Subcutaneous adipose tissue (tissue), 4 donors: ENCODE data around the gene SEC24B. TPM values are rescaled to one million over a fixed set of nuclear protein-coding genes. Genes with fewer than 3 reads are reported as not detected.

Experiments used
- total RNA-seq, 4 donors: library from RNA; depleted of rRNA; stranded (reverse); fragments of >200 nt; gene quantifications; one replicate each; pipeline ENCODE4 v1.1.0, GENCODE V29; 2016
- TF ChIP-seq, protein P1 (sequence below): fragments of 450-650 bp; IDR thresholded peaks from one replicate; pipeline ENCODE4 v1.5.1; 2016; ENCODE audit warnings: low read depth, mild to moderate bottlenecking, control low read depth, antibody characterized with exemption, moderate library complexity

Gene SEC24B
- total RNA-seq, 4 donors from 2014 or later = 36.9 to 50.9 (median 44.0) TPM

DNA sequence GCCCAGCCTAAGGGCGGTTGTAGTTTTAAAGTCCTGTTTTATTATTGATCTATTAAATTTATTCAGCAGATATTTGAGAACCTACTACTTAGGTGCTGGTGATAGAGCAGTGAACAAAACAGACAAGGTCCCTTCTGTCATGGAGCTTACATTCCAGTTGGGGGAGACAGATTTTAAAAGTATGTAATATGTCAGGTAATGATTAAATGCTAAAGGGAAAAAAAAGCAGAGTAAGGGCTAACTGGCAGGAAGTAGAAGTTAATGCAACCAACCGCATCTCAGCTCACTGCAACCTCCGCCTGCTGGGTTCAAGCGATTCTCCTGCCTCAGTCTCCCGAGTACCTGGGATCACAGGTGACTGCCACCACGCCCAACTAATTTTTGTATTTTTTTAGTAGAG, 118.6 kb downstream of the SEC24B start:
- TF ChIP-seq, protein P1, sequence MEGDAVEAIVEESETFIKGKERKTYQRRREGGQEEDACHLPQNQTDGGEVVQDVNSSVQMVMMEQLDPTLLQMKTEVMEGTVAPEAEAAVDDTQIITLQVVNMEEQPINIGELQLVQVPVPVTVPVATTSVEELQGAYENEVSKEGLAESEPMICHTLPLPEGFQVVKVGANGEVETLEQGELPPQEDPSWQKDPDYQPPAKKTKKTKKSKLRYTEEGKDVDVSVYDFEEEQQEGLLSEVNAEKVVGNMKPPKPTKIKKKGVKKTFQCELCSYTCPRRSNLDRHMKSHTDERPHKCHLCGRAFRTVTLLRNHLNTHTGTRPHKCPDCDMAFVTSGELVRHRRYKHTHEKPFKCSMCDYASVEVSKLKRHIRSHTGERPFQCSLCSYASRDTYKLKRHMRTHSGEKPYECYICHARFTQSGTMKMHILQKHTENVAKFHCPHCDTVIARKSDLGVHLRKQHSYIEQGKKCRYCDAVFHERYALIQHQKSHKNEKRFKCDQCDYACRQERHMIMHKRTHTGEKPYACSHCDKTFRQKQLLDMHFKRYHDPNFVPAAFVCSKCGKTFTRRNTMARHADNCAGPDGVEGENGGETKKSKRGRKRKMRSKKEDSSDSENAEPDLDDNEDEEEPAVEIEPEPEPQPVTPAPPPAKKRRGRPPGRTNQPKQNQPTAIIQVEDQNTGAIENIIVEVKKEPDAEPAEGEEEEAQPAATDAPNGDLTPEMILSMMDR = no peak

- TF ChIP-seq, protein P1 = no peak
Observed at GRCh38 chr4:109553130-109553529, 119.5 kb downstream of the SEC24B start.

DNA sequence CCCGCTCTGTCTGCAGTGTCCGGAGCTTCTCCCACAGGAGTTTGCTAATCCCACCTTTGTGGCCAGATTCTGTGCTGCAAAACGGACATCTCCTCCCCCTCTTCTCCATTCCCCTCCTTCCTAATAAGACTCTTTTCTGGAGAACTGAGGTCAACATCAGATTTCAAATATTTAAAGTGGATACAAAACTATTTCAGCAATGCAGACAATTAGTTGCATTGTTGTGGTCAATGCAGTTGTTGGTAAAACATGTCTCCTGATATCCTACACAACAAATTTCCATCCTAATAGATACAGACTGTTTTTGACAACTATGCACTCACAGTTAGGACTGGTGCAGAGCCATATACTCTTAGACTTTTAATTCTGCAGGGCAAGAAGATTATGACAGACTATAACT, 121.4 kb downstream of the SEC24B start:
- TF ChIP-seq, protein P1 = no peak

GRCh38 chr4:109557433-109557832, 123.8 kb downstream of the SEC24B start:
- TF ChIP-seq, protein P1 = no peak

- TF ChIP-seq, protein P1 = no peak
Observed at GRCh38 chr4:109559625-109559982, 126.0 kb downstream of the SEC24B start.

DNA sequence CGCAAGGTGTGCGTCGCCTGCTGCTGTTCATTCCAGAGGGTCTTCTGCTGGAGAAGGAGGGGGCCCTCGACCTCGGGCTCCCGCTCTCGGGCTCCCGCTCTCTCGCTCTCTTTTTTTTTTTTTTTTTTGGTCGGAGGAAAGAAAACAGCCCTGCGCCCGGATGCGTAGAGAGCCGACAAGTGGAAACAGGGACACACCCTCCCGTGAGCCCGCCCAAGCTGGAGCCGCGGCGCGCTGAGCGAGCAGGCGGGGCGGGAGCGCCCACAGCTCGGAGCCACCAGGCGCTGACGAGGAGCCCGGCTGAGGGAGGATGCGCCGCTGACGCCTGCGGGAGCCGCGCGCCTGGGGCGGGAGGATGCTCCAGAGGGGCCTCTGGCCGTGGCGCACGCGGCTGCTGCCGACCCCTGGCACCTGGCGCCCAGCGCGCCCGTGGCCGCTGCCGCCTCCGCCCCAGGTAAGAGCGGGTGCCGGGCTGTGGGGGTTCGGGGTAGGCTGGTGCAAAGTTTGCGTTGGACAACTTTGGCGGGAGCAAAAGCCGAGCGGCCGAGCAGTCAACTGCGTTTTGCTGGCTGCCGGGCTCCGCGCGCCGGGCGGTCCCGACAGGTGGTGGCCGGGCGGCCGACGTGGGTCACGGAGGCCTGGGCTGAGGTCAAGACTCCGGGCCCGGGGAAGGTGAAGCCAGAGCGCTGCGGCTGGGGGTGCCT, 126.5 kb downstream of the SEC24B start, which contains the start of gene MCUB:
Gene MCUB (plus strand): TSS at position 264 of the 704 bp plus-strand sequence. CDS start 92 bp downstream, at position 356.
- TF ChIP-seq, protein P1 = no peak

GRCh38 chr4:109560687-109561461, 127.3 kb downstream of the SEC24B start:
- TF ChIP-seq, protein P1 = no peak
